ENCODE measurements around the gene MTMR3.

The MTMR3 gene

GRCh38 chr22:29901354-29901753, 18.4 kb downstream of the MTMR3 start:
- TF ChIP-seq TAF1 (IDR thresholded peaks at IDR 0.05; ENCODE audit: borderline replicate concordance, low read depth, low read length) (no peak), POLR2AphosphoS5 (IDR thresholded peaks at IDR 0.05; ENCODE audit: low read depth, low read length) (no peak), POLR2A (IDR thresholded peaks at IDR 0.05; ENCODE audit: low read depth, low read length) (no peak)
- FAIRE-seq: no peak
- DNase-seq (ENCODE audit: insufficient read length): no peak

GRCh38 chr22:29903371-29903770, 20.4 kb downstream of the MTMR3 start:
- FAIRE-seq (no peak), DNase-seq (ENCODE audit: insufficient read length) (no peak)
- TF ChIP-seq POLR2AphosphoS5 (IDR thresholded peaks at IDR 0.05; ENCODE audit: low read depth, low read length) (no peak), TAF1 (IDR thresholded peaks at IDR 0.05; ENCODE audit: borderline replicate concordance, low read depth, low read length) (no peak), POLR2A (IDR thresholded peaks at IDR 0.05; ENCODE audit: low read depth, low read length) (no peak)

GRCh38 chr22:29904020-29904419, 21.0 kb downstream of the MTMR3 start:
- no peak for DNase-seq (ENCODE audit: insufficient read length)
- TF ChIP-seq POLR2A (IDR thresholded peaks at IDR 0.05; ENCODE audit: low read depth, low read length) (no peak), POLR2AphosphoS5 (IDR thresholded peaks at IDR 0.05; ENCODE audit: low read depth, low read length) (no peak), TAF1 (IDR thresholded peaks at IDR 0.05; ENCODE audit: borderline replicate concordance, low read depth, low read length) (no peak)
- FAIRE-seq: no peak

- no peak for FAIRE-seq
- DNase-seq (ENCODE audit: insufficient read length): no peak
- no peak for TF ChIP-seq POLR2A (IDR thresholded peaks at IDR 0.05; ENCODE audit: low read depth, low read length)
- TF ChIP-seq POLR2AphosphoS5 (IDR thresholded peaks at IDR 0.05; ENCODE audit: low read depth, low read length): no peak
- no peak for TF ChIP-seq TAF1 (IDR thresholded peaks at IDR 0.05; ENCODE audit: borderline replicate concordance, low read depth, low read length)
Observed at GRCh38 chr22:29907753-29908515, 25.0 kb downstream of the MTMR3 start.

- no peak for FAIRE-seq
- TF ChIP-seq TAF1 (IDR thresholded peaks at IDR 0.05; ENCODE audit: borderline replicate concordance, low read depth, low read length) (no peak), POLR2A (IDR thresholded peaks at IDR 0.05; ENCODE audit: low read depth, low read length) (no peak), POLR2AphosphoS5 (IDR thresholded peaks at IDR 0.05; ENCODE audit: low read depth, low read length) (no peak)
Observed at GRCh38 chr22:29912141-29912540, 29.2 kb downstream of the MTMR3 start.

GRCh38 chr22:29912605-29913398, 29.8 kb downstream of the MTMR3 start:
- DNase-seq (ENCODE audit: insufficient read length) (no peak), FAIRE-seq (no peak)
- TF ChIP-seq POLR2AphosphoS5 (IDR thresholded peaks at IDR 0.05; ENCODE audit: low read depth, low read length) (no peak), TAF1 (IDR thresholded peaks at IDR 0.05; ENCODE audit: borderline replicate concordance, low read depth, low read length) (no peak), POLR2A (IDR thresholded peaks at IDR 0.05; ENCODE audit: low read depth, low read length) (no peak)

More at GRCh38 chr22:29912141-29912540, 29.2 kb downstream of the MTMR3 start:
- no peak for DNase-seq (ENCODE audit: insufficient read length)

GRCh38 chr22:29914165-29914564, 31.2 kb downstream of the MTMR3 start:
- DNase-seq (ENCODE audit: insufficient read length) (no peak), FAIRE-seq (no peak)
- TF ChIP-seq POLR2A (IDR thresholded peaks at IDR 0.05; ENCODE audit: low read depth, low read length) (no peak), TAF1 (IDR thresholded peaks at IDR 0.05; ENCODE audit: borderline replicate concordance, low read depth, low read length) (no peak), POLR2AphosphoS5 (IDR thresholded peaks at IDR 0.05; ENCODE audit: low read depth, low read length) (no peak)

GRCh38 chr22:29914991-29915533, 32.1 kb downstream of the MTMR3 start:
- TF ChIP-seq POLR2AphosphoS5 (IDR thresholded peaks at IDR 0.05; ENCODE audit: low read depth, low read length) (no peak), TAF1 (IDR thresholded peaks at IDR 0.05; ENCODE audit: borderline replicate concordance, low read depth, low read length) (no peak), POLR2A (IDR thresholded peaks at IDR 0.05; ENCODE audit: low read depth, low read length) (no peak)
- FAIRE-seq (no peak), DNase-seq (ENCODE audit: insufficient read length) (no peak)

GRCh38 chr22:29916007-29916544, 33.1 kb downstream of the MTMR3 start:
- DNase-seq (ENCODE audit: insufficient read length) (no peak), FAIRE-seq (no peak)
- TF ChIP-seq POLR2A (IDR thresholded peaks at IDR 0.05; ENCODE audit: low read depth, low read length) (no peak), TAF1 (IDR thresholded peaks at IDR 0.05; ENCODE audit: borderline replicate concordance, low read depth, low read length) (no peak), POLR2AphosphoS5 (IDR thresholded peaks at IDR 0.05; ENCODE audit: low read depth, low read length) (no peak)

- TF ChIP-seq TAF1 (IDR thresholded peaks at IDR 0.05; ENCODE audit: borderline replicate concordance, low read depth, low read length) (no peak), POLR2A (IDR thresholded peaks at IDR 0.05; ENCODE audit: low read depth, low read length) (no peak), POLR2AphosphoS5 (IDR thresholded peaks at IDR 0.05; ENCODE audit: low read depth, low read length) (no peak)
- DNase-seq (ENCODE audit: insufficient read length) (no peak), FAIRE-seq (no peak)
Observed at GRCh38 chr22:29917052-29917902, 34.3 kb downstream of the MTMR3 start.

Measured in GM12892 (cell line).